GM18909 (cell line): ENCODE results near the gene POLN.

ENCODE experiments used
- ATAC-seq: cut with Tn5 transposase; IDR thresholded peaks from one replicate; pipeline ENCODE4 v1.9.1; 2021; ENCODE audit warnings: mild to moderate bottlenecking; ENCODE audit not compliant: unreplicated experiment, poor library complexity

POLN gene

GRCh38 chr4:2135083-2135482 is 106.8 kb downstream of the POLN start:
- ATAC-seq, result no peak

DNA sequence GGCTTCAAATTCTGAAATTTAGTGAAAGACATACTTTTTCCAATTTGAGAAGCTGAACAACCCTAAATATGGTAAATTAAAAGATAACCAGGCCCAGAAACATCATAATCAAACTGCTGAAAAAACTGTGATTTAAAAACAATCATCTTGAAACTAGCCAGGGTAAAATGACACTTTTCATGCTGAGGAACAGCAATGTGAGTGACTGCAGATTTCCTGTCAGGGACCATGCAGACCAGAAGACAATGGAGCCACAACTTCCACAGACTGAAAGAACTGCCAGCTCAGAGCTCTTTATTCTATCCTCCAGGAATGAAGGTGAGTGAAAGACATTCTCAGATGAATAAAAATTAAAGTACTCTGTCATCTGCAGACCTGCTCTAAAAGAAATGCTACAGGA is 109.5 kb downstream of the POLN start:
- no peak for ATAC-seq

GRCh38 chr4:2127609-2128332 is 114.2 kb downstream of the POLN start:
- no peak for ATAC-seq

DNA sequence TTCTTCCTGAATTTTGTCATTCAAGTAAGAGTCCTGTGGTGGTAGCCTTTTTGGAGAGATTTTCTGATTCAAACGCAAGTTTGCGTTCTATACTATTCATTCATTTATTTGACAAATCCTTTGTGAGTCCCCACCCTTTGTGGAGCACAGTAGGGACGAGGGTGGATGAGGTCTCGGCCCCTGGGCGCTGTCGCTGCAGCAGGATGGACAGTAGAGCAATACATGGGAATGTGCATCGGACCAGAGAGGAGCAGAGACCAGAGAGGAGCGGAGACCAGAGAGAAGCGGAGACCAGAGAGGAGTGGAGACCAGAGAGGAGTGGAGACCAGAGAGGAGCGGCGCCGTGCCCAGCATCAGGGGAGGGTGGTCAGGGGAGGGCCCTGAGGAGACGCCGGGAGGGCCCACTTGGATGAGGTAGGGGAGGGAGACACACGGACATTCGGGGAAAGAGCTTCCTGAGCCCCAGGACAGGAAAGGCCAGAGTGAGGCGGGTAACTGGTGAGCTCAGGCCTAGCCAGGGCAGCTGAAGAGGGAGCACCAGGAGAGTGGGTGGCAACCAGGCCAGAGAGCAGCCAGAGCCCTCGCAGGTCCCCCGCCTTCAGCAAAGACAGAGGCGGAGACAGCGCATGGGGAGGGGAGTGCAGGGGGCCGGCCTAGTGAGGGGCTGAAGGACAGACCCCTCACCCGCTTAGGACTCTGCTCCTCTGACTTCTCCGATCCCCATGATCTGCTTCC is 115.4 kb downstream of the POLN start:
- ATAC-seq, result no peak

DNA sequence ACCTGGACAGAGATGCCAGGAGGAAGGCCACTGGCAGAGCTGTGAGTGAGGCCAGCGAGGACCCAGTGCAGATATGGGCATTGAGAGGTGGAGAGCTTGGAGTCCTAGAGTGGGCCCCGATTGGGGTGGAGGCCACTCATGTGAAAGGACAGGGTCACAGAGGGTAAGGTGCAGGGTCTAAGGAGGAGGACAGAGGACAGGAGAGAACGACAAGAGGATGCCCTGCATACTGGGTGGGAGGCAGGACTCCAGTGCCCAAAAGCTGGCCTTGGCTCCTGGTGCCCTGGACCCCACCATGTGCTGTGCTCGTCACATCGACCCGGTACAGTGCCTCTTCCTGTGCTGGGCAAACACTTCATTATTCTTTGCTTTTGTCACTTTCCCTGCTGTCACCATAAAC is 116.1 kb downstream of the POLN start:
- no peak for ATAC-seq

- ATAC-seq, result no peak
These were observed 116.9 kb downstream of the POLN start for GRCh38 chr4:2125023-2125422.

DNA sequence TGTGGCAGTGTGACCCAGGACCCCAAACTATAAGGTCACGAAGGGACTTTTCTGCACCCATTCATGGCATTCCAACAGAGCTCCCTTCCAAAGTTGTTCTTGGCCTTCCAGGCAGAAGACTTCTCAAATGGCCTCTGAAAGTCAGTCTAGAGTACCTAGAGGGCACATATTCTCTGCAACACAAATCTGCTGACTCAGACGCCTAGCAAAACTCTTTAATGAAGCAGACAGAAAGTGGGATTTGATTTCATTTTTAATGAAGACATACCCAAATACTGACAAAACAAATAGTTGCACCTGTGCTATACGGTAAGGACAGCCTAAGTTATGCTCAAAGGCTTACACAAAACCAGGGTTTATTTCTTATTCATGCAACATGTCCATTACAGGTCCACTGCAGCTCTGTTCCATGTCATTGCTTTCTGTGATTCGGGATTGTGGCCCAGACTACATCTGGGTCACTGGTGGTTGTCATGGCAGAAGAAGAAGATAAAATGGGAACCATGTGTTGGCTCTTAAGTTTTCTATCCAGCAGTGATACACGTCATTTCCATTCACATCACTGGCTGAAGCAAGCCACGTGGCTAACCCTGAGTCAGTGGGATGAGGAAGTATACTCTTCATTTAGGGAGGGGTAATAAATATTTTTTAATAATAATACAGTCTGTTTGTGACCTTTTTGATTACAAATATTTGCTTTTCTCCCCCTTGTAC is 125.1 kb downstream of the POLN start:
- ATAC-seq, result no peak

DNA sequence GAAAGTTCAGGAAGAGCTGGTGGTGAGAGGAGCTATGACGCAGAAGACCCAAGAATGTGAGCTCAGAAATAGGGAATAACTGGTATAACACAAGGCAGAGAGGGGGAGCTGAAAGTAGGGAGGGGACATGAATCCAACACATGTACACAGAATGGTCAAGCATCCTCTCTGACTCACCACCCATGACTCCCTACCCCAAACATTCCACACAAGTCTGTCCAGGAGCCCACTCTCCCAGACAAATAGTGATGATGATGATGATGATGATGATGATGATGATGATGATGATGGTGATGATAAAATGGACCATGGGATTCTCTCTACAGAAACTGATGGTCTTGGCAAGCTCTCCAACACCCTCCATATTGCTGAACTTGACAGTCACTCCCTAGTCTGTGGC is 136.4 kb downstream of the POLN start:
- no peak for ATAC-seq

DNA sequence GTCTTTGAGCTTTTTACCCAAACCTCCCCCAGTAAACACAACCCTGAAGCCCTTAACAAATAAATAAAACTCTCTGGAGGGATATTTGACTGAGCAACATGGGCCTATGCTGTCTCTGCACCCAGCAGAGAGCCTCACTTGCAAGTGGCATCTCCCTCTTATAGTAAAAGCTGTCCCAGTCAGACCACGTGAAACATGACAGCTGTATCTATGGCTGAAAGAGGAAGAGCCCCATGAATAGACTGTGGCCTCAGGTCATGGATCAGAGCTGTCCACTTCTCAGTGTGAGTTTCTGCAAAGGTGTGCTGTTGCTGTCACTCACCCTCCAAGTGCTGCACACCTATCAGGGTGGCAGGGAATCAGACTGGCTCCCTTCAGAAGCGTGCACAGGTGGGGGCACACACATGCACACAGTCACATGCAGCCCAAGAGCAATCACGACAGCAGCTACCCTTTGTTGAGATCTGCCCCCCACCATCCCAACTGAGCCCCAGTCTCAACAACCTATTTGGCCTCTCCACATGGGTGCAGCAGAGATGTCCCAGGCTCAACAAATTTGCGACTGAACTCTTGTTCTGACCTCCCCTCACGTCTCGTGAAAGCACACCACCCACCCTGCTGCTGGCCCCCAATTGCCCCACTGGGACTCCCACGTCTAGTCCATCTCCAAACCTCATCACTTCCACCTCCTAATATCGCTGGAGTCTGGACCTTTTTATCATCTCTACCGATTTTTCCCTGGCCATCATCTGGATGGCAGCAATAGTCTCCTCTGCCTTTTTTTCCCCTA is 137.2 kb downstream of the POLN start:
- no peak for ATAC-seq

DNA sequence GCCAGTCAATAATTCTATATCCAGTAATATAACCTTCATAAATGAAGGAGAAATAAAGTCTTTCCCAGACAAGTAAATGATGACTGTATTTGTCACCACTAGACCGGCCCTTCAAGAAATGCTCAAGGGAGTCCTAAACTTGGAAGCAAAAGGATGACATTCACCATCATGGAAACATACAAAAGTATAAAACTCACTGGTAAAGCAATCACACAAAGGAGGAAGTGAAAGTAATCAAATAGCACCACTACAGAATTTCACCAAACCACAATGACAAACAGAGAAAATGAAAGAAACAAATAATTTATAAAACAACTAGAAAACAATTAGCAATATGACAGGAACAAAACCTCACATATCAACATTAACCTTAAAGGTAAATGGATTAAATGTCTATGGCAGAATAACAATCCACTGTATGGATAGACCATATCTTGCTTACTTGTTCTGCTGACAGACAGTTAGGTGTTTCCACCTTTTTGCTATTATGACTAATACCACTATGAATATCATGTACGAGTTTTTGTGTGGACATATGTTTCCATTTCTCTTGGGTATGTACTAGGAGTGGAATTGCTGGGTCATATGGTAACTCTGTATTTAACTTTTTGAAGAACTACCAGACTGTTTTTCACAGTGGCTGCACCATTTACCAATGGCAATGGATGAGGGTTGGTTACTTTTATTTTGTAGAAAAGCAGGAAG is 137.9 kb downstream of the POLN start:
- no peak for ATAC-seq

DNA sequence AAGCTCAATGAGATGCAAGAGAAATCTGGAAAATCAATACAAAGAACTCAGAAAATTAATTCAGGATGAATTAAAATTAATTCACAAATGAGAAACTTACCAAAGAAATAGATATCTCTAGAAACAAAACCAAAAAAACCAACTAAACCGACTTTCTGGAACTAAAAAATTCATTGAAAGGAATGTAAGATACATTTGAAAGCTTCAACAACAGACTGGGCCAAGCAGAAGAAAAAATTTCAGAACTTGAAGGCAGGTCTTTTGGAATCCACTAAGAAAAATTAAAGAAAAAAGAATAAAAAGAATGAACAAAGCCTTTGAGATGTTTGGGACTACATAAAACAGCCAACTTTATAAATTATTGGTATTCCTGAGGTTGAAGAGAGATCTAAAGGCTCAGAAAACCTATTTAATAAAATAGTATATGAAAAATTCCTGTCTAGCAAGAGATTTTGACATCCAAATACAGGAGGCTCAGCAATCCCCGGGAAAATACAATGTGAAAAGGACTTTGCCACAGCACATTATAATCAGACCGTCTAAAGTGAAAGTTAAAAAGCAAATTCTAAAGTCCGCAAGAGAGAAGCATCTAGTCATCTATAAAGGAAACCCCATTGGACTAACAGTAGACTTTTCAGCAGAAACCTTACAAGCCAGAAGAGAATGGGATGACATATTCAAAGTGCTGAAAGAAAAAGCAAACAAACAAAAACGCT is 138.6 kb downstream of the POLN start:
- ATAC-seq, result no peak

GRCh38 chr4:2102045-2102883 is 139.7 kb downstream of the POLN start:
- ATAC-seq, result no peak

- no peak for ATAC-seq
These were observed 140.4 kb downstream of the POLN start for GRCh38 chr4:2101346-2102044.

GRCh38 chr4:2096073-2096609 is 145.8 kb downstream of the POLN start:
- no peak for ATAC-seq

GRCh38 chr4:2095236-2096072 is 146.5 kb downstream of the POLN start:
- ATAC-seq, result no peak

DNA sequence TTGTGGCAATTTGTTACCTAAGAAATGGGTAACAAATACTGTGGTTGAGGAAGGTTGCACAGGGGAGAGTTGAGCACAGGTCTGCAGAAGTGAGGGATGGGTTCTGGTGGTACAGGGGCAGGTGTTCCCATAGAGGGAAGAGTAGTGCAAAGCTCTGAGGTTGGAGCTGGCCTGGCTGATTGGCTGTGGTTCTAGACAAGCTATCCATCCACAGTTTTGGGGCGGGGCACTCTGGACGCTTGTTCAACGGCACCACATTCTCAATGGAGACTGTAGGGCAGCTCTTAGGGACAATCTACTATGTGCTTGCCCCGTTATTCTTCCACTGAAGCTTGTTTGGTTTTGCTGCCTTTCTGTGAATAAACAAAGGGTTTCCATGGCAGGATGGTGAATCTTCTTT is 147.4 kb downstream of the POLN start:
- ATAC-seq, result no peak

DNA sequence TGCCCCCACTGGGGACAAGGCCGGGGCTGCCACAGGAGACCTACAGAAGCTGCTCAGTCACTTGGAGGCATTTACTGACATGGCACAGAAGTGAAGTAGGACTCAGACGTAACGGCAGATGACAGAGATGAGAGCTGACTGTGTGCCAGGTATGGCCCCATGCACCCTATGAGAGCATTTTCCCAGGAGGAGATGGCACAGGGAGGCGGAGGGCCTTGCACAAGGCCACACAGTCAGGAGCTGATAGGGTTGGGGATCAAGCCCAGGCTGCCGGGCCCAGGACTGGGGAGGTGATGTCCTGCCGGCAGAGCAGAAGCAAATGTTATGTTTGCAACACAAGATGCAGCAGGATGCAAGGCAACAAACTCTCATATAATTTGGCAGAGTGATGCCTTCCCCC is 148.7 kb downstream of the POLN start:
- ATAC-seq, result no peak
